Hematopoietic multipotent progenitor cell treated with erythropoietin and hydrocortisone succinate and interleukin-3 and kit ligand, for 4 days (in vitro differentiated cells): ENCODE data around the gene LYZL1.
"Not testable (repeated sequence)": the region's sequence is repeated elsewhere in the genome, so short reads cannot be mapped to it uniquely, and the experiment has no call there.

Experiments used
- DNase-seq: peaks from one replicate; pipeline ENCODE4 v3.0.0-alpha.2; 2015

Gene LYZL1

GRCh38 chr10:29288906-29289305 lies at the start of gene LYZL1:
TSS of gene LYZL1 (plus strand) at chr10:29289070. CDS start at chr10:29291868, 2,798 bp downstream.
- not testable (repeated sequence) for DNase-seq

- peak; percentile 55 for DNase-seq
Observed at GRCh38 chr10:29239569-29240472, 49.0 kb upstream of the LYZL1 start.

GRCh38 chr10:29240986-29241660 lies 47.7 kb upstream of the LYZL1 start:
- no peak for DNase-seq

DNA sequence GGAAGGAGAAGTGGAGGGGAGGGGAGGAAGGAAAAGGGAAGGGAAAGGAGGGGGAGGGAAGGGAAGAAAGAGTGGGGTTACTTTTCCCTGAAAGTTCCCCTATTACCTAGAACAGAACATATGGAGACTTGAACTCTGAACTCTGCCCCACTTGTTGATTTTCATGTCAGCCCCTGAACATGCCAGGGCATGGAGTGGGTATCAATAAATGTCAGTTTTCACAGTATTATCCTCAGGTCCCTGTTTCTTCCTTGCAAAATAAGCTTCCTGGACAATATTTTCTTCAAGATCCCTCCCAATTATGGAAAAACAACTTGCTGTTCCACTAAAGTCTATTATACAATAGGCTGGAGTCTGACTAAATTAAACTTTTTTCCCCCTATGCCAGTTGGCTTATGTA lies 46.9 kb upstream of the LYZL1 start:
- no peak for DNase-seq

- DNase-seq: no peak
Observed at GRCh38 chr10:29243066-29243465, 45.8 kb upstream of the LYZL1 start.

- DNase-seq: peak; percentile 25
Observed at GRCh38 chr10:29243750-29244149, 45.1 kb upstream of the LYZL1 start.

DNA sequence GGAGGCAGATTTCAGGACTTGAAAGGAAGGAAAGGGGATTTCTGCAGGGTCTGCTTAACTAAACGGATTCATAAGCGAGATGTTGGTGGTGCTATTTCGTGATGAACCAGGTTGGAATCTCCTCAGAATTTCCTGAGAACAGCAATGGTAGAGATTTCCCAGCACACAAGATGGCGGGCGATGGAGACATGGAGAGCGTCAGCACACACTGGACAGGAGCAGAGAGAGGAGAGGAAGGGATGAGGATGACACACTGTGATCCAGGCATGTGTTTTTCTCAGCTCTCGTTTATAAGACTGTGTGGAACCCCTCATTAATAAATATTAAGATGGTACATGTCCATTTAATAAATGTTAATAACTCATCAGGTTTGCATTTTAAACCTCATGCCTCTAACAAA lies 43.9 kb upstream of the LYZL1 start:
- no peak for DNase-seq

DNA sequence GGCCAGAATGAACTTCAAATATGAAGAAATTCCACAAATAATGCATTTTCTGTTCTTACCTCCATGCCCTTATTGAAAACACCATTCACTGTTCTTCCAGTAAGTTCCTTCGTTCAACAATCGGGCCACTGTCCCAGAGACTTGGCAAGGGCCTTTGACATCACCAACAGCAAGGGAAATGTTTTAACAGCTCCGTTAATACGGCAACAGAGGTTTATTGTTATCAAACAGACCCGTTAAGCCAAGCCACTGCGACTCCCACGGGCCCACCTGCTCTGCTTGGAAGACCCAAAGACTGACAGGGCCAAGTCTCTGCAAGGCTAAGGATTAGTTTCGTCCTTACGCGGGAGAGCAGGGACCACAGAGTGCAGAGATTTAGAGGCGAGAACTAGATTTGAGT lies 43.4 kb upstream of the LYZL1 start:
- no peak for DNase-seq

GRCh38 chr10:29246449-29246848 lies 42.4 kb upstream of the LYZL1 start:
- no peak for DNase-seq

GRCh38 chr10:29248158-29248557 lies 40.7 kb upstream of the LYZL1 start:
- DNase-seq: no peak

DNA sequence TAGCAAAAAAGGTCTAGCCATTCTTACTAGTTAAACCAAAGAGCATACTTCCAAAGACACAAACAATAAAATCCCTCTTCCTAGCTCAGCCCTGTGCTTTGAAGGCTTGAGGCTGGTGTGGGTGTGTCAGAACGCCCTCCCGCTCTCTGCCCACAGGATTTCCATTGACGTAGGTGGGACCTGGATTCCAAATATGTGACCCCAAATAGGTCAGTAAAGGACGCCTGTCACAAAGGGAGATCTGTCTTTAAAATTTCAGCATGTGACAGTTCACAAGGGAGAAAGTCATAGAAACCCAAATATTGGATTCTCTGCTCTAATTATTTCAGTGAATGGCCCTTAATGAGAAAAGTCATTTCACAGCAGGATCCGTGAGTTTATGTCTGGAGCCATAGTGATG lies 39.9 kb upstream of the LYZL1 start:
- DNase-seq: no peak

- DNase-seq: no peak
Observed at GRCh38 chr10:29250066-29250465, 38.8 kb upstream of the LYZL1 start.

DNA sequence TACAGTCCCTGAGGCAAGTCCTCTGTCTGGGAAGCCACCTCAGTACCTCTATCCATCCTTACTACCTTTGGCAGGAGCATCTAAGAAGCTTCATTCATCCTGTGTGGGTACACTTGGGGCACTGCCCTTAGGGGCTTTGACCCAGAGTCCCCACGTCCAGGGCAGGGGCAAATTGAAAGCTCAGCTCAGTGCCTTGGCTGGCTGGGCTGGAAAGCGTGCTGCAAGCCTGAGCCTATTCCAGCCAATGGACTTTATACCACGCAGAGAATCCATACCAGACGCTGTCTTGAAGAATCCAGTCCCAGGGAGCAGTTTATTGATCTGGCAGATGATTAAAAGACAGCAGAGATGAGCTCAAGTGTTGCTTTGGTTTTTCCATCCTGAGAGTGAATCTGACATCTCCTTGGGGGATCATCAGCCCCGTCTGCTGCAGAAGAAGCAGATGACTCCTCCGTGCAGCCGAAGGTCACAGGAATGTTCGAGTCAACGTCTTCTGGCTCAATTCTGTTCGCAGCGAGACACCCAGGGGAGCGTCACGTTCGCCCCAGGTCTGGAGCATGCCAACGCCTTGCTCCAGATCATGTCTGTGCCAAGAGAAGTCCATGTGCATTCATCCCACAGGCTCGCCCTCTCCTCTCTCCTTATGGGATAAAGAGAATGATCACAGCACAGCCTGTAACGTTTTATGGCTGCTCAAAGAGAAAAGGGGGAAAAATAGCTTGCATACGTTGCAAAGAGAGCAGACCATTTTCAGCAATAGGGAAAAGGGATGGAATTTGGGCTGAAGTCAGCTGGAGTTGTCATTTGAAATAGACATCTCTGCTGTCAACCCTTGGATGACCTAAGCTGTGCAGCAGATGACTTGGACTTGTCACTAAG lies 35.8 kb upstream of the LYZL1 start:
- DNase-seq: no peak

- no peak for DNase-seq
Observed at GRCh38 chr10:29253690-29254029, 35.2 kb upstream of the LYZL1 start.

DNA sequence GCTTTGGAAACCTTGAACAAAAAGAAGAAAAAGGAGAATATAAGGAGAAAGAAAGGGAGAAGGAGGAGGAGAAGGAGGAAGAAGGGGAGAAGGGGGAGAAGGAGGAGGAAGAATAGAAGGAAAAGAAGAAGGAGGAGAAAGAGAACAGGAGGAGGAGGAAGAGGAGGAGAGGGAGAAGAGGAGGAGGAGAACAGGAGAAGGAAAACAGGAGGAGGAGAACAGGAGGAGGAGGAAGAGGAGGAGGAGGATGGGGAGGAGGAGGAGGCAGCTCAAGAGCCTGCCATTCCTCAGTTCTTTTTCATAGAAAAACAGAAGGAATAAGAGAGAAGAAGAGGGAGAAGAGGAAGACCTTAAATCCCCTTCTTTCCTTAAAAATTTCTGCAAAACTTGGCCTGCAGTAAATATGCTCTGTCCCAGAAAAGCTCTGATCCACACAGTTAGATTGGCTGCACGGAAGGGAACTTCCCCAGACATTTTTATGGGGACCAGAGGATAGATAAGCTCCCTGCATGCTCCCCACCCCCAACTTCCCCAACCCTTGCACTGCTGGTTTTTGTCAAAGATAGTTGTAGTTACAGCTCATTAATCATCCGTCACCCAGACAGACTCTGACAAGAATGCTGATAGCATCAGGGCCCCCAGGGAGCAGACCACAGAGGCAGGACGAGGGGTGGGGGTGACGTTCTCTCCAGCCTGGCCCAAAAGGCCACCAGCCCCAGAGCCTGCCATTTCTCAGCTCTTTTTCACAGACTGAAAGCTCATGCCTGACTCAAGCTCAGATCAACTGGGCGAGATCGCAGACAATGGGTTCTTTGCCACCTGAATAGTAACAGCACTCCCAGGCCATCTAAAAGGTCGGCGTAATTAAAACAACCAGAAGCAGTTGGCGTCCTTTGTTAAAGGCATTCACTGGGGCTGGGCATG lies 34.5 kb upstream of the LYZL1 start:
- peak; percentile 91 for DNase-seq

- DNase-seq: no peak
Observed at GRCh38 chr10:29255104-29255503, 33.8 kb upstream of the LYZL1 start.

DNA sequence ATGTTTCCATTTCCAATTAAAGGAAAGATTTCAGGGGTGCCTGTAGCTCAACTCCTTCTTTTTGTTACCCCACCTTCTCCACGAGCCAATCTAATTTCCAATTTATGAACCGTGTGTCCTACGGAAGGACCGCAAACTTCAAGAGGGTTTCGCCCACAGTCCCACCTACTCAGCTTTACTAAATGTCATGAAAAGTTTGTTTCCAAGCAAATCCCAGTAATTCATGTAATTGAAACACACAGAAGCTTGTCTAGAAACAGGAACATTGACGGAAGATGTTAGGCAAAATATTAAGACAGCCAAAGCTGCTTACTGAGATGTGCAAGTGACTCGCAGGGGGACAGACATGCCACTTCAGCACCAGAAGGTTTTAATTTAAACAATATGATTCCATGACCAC lies 32.9 kb upstream of the LYZL1 start:
- DNase-seq: no peak

- peak; percentile 42 for DNase-seq
Observed at GRCh38 chr10:29256586-29256985, 32.3 kb upstream of the LYZL1 start.

GRCh38 chr10:29257106-29257783 lies 31.6 kb upstream of the LYZL1 start:
- DNase-seq: peak; percentile 74

DNA sequence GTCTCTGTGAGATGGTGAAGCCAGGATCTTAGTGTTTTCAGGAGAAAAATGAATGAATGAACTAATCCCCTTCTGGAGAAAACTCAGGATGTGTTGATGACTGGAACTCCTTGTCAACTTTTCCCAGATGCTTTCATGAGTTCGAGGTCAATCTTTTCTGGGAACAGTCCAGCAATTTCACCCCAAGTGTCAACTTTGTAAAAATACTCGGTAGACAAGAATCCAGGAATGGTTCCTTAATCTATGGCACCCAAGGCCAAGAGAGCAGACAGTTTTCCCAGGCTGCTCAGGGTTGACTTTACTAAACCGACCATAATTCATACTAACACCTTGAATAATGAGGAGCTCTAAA lies 31.1 kb upstream of the LYZL1 start:
- DNase-seq: no peak

- no peak for DNase-seq
Observed at GRCh38 chr10:29259498-29259897, 29.4 kb upstream of the LYZL1 start.

DNA sequence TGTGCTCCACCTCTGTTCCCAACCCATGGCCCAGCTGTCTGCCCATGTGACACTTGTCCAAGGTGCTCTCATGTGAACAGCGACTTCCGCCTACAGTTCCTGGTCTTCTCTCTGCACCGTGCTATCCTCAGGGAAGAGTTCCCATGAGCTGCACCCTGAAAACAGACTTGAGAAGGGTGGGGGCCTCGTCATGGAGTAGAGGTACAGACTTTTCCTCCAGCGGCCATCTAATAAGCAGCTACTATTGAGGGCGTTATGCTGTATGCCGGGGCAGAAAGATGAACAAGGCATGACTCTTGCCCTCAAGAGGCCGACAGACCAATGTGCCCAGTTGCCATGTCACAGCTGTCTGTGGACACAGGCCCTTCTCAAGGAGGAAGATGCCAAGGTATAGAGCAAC lies 25.4 kb upstream of the LYZL1 start:
- no peak for DNase-seq
